HUES64 (cell line): ENCODE data around the gene NIT2. TPM values are rescaled to one million over a fixed set of nuclear protein-coding genes. Genes with fewer than 3 reads are reported as not detected.

Source experiments
- H3K27ac ChIP-seq: 2 replicates; pipeline ENCODE4 v1.7.0; 2013; ENCODE audit warnings: low read depth, low read length, inconsistent platforms
- H3K27me3 ChIP-seq: 2 replicates; pipeline ENCODE4 v1.6.1; 2013; ENCODE audit warnings: mild to moderate bottlenecking, low read length; ENCODE audit not compliant: insufficient read depth
- H3K36me3 ChIP-seq: 2 replicates; pipeline ENCODE4 v1.6.1; 2013; ENCODE audit warnings: mild to moderate bottlenecking, low read length; ENCODE audit not compliant: insufficient read depth
- H3K4me1 ChIP-seq: 2 replicates; pipeline ENCODE4 v1.6.1; 2013; ENCODE audit warnings: mild to moderate bottlenecking, low read length, moderate library complexity; ENCODE audit not compliant: insufficient read depth
- H3K4me3 ChIP-seq: 2 replicates; pipeline ENCODE4 v1.5.1; 2013; ENCODE audit warnings: mild to moderate bottlenecking, low read length, moderate library complexity
- H3K9ac ChIP-seq: 2 replicates; pipeline ENCODE4 v1.6.1; 2013; ENCODE audit warnings: mild to moderate bottlenecking, low read depth, low read length
- H3K9me3 ChIP-seq: 2 replicates; pipeline ENCODE4 v1.6.1; 2013; ENCODE audit warnings: low read depth, low read length; ENCODE audit not compliant: insufficient read depth
- WGBS: fragments of 150-250, 120-280 bp; methylation state at CpG from one replicate; pipeline ENCODE4 v1.1.7; 2013; ENCODE audit warnings: missing lambda C conversion rate; 5-methylcytosine and 5-hydroxymethylcytosine counted together
- polyA plus RNA-seq, 2 experiments: library from polyadenylated mRNA; stranded (reverse); fragments of 50-300 nt; gene quantifications; one replicate each; pipeline ENCODE4 v1.2.3, GENCODE V29; 2013

The NIT2 gene
- polyA plus RNA-seq (2013, experiment 1 of 2) = 22.9 TPM
- 23.3 TPM for polyA plus RNA-seq (2013, experiment 2 of 2)

GRCh38 chr3:100334488-100335351, at the start of gene NIT2:
Gene NIT2, plus strand, starts transcription at chr3:100334757. Its CDS starts 35 bp downstream, at chr3:100334792.
- Histone ChIP-seq H3K27me3 (peaks cover 5% of the 10 kb centered on the region; the same call in 1 of the 2 replicates), H3K4me1 (peaks cover 9% of the 10 kb centered on the region), H3K9me3 (no peaks in the 10 kb centered on the region), H3K4me3 (peak within 1 kb of the TSS; percentile 58), H3K36me3 (peaks cover 6% of the 10 kb centered on the region), H3K27ac (0 out of 2 replicates have a peak within 1 kb of the TSS, but pooled peaks have one; percentile 19), H3K9ac (peak within 1 kb of the TSS; percentile 87)
- 1% methylated on average over 77 of the region's 77 CpGs for WGBS

GRCh38 chr3:100288288-100288894, 46.2 kb upstream of the NIT2 start:
- H3K27me3 ChIP-seq = no peaks in the 10 kb centered on the region
- peaks cover 55% of the 10 kb centered on the region for H3K36me3 ChIP-seq

GRCh38 chr3:100289339-100289738, 45.2 kb upstream of the NIT2 start:
- WGBS = 95% methylated on average over 2 of the region's 2 CpGs
- Histone ChIP-seq H3K9ac (no peak overlapping the region), H3K27ac (no peak overlapping the region), H3K9me3 (no peaks in the 10 kb centered on the region), H3K4me1 (no peaks in the 10 kb centered on the region), H3K4me3 (no peak overlapping the region), H3K36me3 (peaks cover 49% of the 10 kb centered on the region), H3K27me3 (no peaks in the 10 kb centered on the region)

More at GRCh38 chr3:100288288-100288894, 46.2 kb upstream of the NIT2 start:
- no peaks in the 10 kb centered on the region for H3K4me1 ChIP-seq
- no peak overlapping the region for H3K4me3 ChIP-seq
- H3K9ac ChIP-seq = no peak overlapping the region
- no peaks in the 10 kb centered on the region for H3K9me3 ChIP-seq
- H3K27ac ChIP-seq = no peak overlapping the region

- WGBS = 91% methylated on average over 1 of the region's 1 CpG
- no peak overlapping the region for H3K9ac ChIP-seq
- no peak overlapping the region for H3K4me3 ChIP-seq
- H3K27ac ChIP-seq = no peak overlapping the region
- H3K36me3 ChIP-seq = peaks cover 79% of the 10 kb centered on the region
- H3K27me3 ChIP-seq = no peaks in the 10 kb centered on the region
- no peaks in the 10 kb centered on the region for H3K4me1 ChIP-seq
- no peaks in the 10 kb centered on the region for H3K9me3 ChIP-seq
These were observed 39.5 kb upstream of the NIT2 start for GRCh38 chr3:100295089-100295488.

- H3K36me3 ChIP-seq = peaks cover 82% of the 10 kb centered on the region
- H3K9ac ChIP-seq = no peak overlapping the region
- H3K4me1 ChIP-seq = no peaks in the 10 kb centered on the region
- H3K9me3 ChIP-seq = no peaks in the 10 kb centered on the region
- 90% methylated on average over 2 of the region's 2 CpGs for WGBS
- H3K27ac ChIP-seq = no peak overlapping the region
- no peak overlapping the region for H3K4me3 ChIP-seq
- H3K27me3 ChIP-seq = no peaks in the 10 kb centered on the region
These were observed 36.8 kb upstream of the NIT2 start for GRCh38 chr3:100297784-100298183.

GRCh38 chr3:100299016-100299415, 35.5 kb upstream of the NIT2 start:
- Histone ChIP-seq H3K4me3 (no peak overlapping the region), H3K9me3 (no peaks in the 10 kb centered on the region), H3K4me1 (no peaks in the 10 kb centered on the region), H3K27me3 (no peaks in the 10 kb centered on the region), H3K36me3 (peaks cover 87% of the 10 kb centered on the region), H3K27ac (no peak overlapping the region), H3K9ac (no peak overlapping the region)
- 94% methylated on average over 4 of the region's 4 CpGs for WGBS

GRCh38 chr3:100306695-100307094, 27.9 kb upstream of the NIT2 start:
- no peaks in the 10 kb centered on the region for H3K27me3 ChIP-seq
- no peak overlapping the region for H3K9ac ChIP-seq
- no peak overlapping the region for H3K4me3 ChIP-seq
- H3K4me1 ChIP-seq = no peaks in the 10 kb centered on the region
- H3K36me3 ChIP-seq = peaks cover 83% of the 10 kb centered on the region
- WGBS = 83% methylated on average over 1 of the region's 1 CpG
- H3K27ac ChIP-seq = no peak overlapping the region
- H3K9me3 ChIP-seq = no peaks in the 10 kb centered on the region

GRCh38 chr3:100310355-100310965, 24.1 kb upstream of the NIT2 start:
- Histone ChIP-seq H3K36me3 (peaks cover 60% of the 10 kb centered on the region), H3K9me3 (no peaks in the 10 kb centered on the region), H3K4me3 (no peak overlapping the region), H3K4me1 (no peaks in the 10 kb centered on the region), H3K9ac (no peak overlapping the region), H3K27ac (no peak overlapping the region), H3K27me3 (no peaks in the 10 kb centered on the region)
- WGBS = 96% methylated on average over 3 of the region's 3 CpGs

GRCh38 chr3:100311011-100311410, 23.5 kb upstream of the NIT2 start:
- H3K4me3 ChIP-seq = no peak overlapping the region
- H3K27me3 ChIP-seq = no peaks in the 10 kb centered on the region
- peaks cover 60% of the 10 kb centered on the region for H3K36me3 ChIP-seq
- H3K27ac ChIP-seq = no peak overlapping the region
- WGBS = no CpG with 5 or more reads among the region's 2 CpGs
- H3K4me1 ChIP-seq = no peaks in the 10 kb centered on the region
- H3K9me3 ChIP-seq = no peaks in the 10 kb centered on the region
- no peak overlapping the region for H3K9ac ChIP-seq

GRCh38 chr3:100316641-100317069, 17.9 kb upstream of the NIT2 start:
- Histone ChIP-seq H3K4me3 (no peak overlapping the region), H3K27ac (no peak overlapping the region), H3K9ac (no peak overlapping the region), H3K9me3 (no peaks in the 10 kb centered on the region), H3K36me3 (peaks cover 51% of the 10 kb centered on the region), H3K4me1 (no peaks in the 10 kb centered on the region), H3K27me3 (no peaks in the 10 kb centered on the region)
- 89% methylated on average over 8 of the region's 8 CpGs for WGBS

- no peak overlapping the region for H3K27ac ChIP-seq
- no CpG with 5 or more reads among the region's 2 CpGs for WGBS
These were observed 16.6 kb upstream of the NIT2 start for GRCh38 chr3:100317912-100318311.

More at GRCh38 chr3:100317912-100318311, 16.6 kb upstream of the NIT2 start:
- Histone ChIP-seq H3K9ac (no peak overlapping the region), H3K9me3 (no peaks in the 10 kb centered on the region), H3K4me3 (no peak overlapping the region), H3K36me3 (peaks cover 51% of the 10 kb centered on the region), H3K4me1 (no peaks in the 10 kb centered on the region), H3K27me3 (no peaks in the 10 kb centered on the region)
